ENCODE data around the gene GRIPAP1.

DNA sequence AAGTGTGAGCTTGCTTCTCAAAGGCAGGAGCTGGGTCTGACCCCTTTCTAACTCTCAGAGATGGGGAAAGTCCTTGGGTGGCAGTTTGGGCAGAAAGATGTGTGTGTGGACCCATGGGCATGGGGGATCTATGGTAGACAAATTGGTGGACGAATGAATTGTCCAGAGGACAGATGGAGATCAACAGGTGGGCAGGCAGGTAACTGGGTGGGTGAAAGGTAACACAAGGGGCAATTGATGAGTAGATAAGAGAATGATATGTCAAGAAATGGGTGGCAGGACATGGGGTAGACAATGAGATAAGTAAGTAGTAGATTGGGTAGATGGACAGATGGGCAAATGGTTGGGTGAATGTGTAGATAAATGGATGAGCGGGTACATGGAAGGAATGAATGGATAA, 27.5 kb downstream of the GRIPAP1 start:
- TF ChIP-seq, protein P1, sequence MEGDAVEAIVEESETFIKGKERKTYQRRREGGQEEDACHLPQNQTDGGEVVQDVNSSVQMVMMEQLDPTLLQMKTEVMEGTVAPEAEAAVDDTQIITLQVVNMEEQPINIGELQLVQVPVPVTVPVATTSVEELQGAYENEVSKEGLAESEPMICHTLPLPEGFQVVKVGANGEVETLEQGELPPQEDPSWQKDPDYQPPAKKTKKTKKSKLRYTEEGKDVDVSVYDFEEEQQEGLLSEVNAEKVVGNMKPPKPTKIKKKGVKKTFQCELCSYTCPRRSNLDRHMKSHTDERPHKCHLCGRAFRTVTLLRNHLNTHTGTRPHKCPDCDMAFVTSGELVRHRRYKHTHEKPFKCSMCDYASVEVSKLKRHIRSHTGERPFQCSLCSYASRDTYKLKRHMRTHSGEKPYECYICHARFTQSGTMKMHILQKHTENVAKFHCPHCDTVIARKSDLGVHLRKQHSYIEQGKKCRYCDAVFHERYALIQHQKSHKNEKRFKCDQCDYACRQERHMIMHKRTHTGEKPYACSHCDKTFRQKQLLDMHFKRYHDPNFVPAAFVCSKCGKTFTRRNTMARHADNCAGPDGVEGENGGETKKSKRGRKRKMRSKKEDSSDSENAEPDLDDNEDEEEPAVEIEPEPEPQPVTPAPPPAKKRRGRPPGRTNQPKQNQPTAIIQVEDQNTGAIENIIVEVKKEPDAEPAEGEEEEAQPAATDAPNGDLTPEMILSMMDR (IDR thresholded peaks at IDR 0.05): no peak
- TF ChIP-seq POLR2A (IDR thresholded peaks at IDR 0.05) (no peak), POLR2AphosphoS5 (IDR thresholded peaks at IDR 0.05) (no peak), EP300 (IDR thresholded peaks at IDR 0.05) (no peak)
